GM06990 (cell line): Measurements from ENCODE around the gene PLPPR4.

Source experiments
- DNase-seq: peaks from one replicate; pipeline ENCODE4 v3.0.0-alpha.2; 2011; ENCODE audit not compliant: insufficient read length; ENCODE audit errors: extremely low read depth
- H3K27me3 ChIP-seq: replicated peaks from 2 replicates; pipeline ENCODE4 v1.6.0; 2011; ENCODE audit warnings: low read length; ENCODE audit not compliant: control insufficient read depth, insufficient read depth
- H3K36me3 ChIP-seq: 2 replicates; pipeline ENCODE4 v1.5.1; 2011; ENCODE audit warnings: low read length; ENCODE audit not compliant: control insufficient read depth, insufficient read depth
- H3K4me3 ChIP-seq: replicated peaks from 2 replicates; pipeline ENCODE4 v1.5.1; 2011; ENCODE audit warnings: low read depth, mild to moderate bottlenecking, control low read depth, low read length
- CTCF ChIP-seq: IDR thresholded peaks from 2 replicates; pipeline ENCODE4 v1.5.1; 2011; ENCODE audit warnings: low read length, control low read depth, mild to moderate bottlenecking, inconsistent platforms; ENCODE audit not compliant: insufficient read depth, poor library complexity, severe bottlenecking

The PLPPR4 gene

DNA sequence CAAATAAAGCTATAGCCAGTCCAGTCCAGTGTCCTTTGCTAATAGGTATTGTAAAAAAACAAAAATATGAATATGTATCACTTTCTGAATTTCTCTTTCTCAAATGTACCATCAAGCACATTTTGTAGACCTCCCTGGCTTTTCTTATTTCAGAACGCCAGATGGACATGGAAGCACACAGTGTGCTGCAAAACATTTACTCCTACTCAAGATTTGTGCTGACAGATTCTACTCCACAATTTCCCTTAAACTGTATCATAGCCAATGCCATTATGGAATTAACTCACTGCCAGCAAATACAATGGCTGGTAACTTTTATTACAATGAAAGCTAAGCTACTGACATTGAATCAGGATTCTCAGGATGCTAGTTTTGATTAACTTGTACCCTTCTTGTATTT is 30.8 kb upstream of the PLPPR4 start:
- Histone ChIP-seq H3K27me3 (no peaks in the 10 kb centered on the region), H3K36me3 (no peaks in the 10 kb centered on the region), H3K4me3 (no peak overlapping the region)
- no peak for DNase-seq
- no peak for TF ChIP-seq CTCF

- no peak for TF ChIP-seq CTCF
These were observed 27.5 kb upstream of the PLPPR4 start for GRCh38 chr1:99236756-99237155.

DNA sequence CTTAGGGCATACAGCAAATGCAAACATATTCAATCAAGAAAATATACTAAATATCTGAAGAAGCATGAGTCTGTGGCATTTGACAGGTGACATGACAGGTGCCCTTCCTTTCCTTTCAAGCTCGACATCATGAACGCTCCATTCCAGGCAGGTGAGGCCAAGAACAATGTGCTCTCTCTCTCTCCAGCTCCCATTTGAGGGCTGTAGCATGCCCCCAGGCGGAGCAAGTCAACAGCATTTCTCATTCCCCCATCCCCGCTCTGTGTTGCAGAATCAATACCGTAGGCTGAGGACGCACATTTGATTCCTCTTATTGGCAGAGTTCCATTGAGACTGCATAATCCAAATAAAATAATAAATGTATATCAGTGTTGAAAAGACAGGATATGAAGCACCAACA is 24.6 kb upstream of the PLPPR4 start:
- Histone ChIP-seq H3K4me3 (no peak overlapping the region), H3K36me3 (no peaks in the 10 kb centered on the region), H3K27me3 (no peaks in the 10 kb centered on the region)
- DNase-seq, result no peak
- no peak for TF ChIP-seq CTCF

More at GRCh38 chr1:99236756-99237155, 27.5 kb upstream of the PLPPR4 start:
- Histone ChIP-seq H3K36me3 (no peaks in the 10 kb centered on the region), H3K27me3 (no peaks in the 10 kb centered on the region), H3K4me3 (no peak overlapping the region)
- DNase-seq, result no peak

DNA sequence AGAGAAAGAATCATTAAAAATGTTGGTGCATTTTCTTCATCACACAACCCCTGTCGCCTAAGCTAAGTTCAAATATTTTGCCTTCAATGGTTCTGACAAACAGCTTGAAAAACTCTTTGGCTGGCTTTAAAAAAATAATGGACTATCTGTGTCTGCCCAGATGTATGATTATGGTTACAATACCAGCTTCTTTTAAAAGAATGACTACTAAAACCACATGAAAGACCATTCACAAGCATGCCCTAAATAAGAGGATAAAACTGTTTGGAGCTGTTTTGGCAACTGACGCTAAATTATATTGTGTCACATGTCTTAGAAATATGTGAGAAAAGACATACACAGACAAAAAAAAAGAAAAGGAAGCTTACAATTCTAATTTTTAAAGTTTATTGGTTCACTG is 23.7 kb upstream of the PLPPR4 start:
- DNase-seq, result no peak
- no peak for TF ChIP-seq CTCF
- H3K27me3 ChIP-seq, result no peaks in the 10 kb centered on the region
- H3K4me3 ChIP-seq, result no peak overlapping the region
- H3K36me3 ChIP-seq, result no peaks in the 10 kb centered on the region

DNA sequence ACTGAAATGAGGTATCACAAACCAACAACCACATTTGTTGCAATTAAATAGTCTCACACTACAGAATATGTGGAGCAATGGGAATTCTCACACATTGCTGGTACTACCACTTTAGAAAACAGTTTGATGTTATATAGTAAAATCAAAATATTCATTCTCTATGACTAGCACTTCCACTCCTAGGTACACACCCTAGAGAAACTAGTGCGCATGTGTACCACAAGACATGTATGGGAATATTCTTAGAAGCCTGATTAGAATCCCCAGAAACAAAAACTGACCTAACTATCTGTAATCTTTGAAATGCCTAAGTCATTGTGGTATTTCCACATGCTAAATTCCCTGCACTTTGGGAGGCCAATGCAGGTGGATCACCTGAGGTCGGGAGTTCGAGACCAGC is 18.1 kb upstream of the PLPPR4 start:
- Histone ChIP-seq H3K36me3 (no peaks in the 10 kb centered on the region), H3K4me3 (no peak overlapping the region), H3K27me3 (no peaks in the 10 kb centered on the region)
- TF ChIP-seq CTCF, result no peak
- no peak for DNase-seq

DNA sequence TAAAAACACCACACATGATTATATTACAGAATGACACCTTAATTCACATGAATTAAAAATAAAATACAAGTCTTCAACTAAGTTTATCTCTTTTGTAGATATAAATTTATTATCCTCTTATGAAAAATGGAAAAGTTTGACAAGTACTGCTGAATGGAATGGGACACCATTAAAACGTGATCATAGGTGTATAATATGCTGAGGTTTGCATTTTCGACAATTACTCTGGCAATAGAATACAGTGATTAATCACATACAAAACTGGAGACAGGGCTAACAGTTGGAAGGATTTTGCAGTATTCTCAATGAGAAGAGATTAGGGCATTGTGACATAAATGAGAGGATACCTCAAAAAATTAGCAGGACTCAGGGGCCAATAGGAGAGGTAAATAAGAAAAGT is 17.1 kb upstream of the PLPPR4 start:
- Histone ChIP-seq H3K27me3 (no peaks in the 10 kb centered on the region), H3K36me3 (no peaks in the 10 kb centered on the region), H3K4me3 (no peak overlapping the region)
- no peak for DNase-seq
- no peak for TF ChIP-seq CTCF
